GM18526 (cell line): Measurements from ENCODE around the gene HMGA1.

Experiments
- POLR2A ChIP-seq: IDR thresholded peaks from 3 replicates; pipeline ENCODE4 v1.6.1; 2011; ENCODE audit not compliant: insufficient read length; ENCODE audit errors: extremely low read depth

HMGA1 gene

GRCh38 chr6:34243131-34243771 is 6.6 kb downstream of the HMGA1 start:
- no peak for TF ChIP-seq POLR2A

GRCh38 chr6:34243901-34244884 is 7.5 kb downstream of the HMGA1 start:
- no peak for TF ChIP-seq POLR2A

GRCh38 chr6:34246249-34246562 is 9.5 kb downstream of the HMGA1 start:
- TF ChIP-seq POLR2A: no peak

- TF ChIP-seq POLR2A: peak; percentile 13
Measured at GRCh38 chr6:34246563-34247391, 10.1 kb downstream of the HMGA1 start.

- TF ChIP-seq POLR2A: no peak
Measured at GRCh38 chr6:34247481-34248197, 11.0 kb downstream of the HMGA1 start.

GRCh38 chr6:34248198-34248726 is 11.6 kb downstream of the HMGA1 start:
- TF ChIP-seq POLR2A: no peak

GRCh38 chr6:34248727-34249468 is 12.2 kb downstream of the HMGA1 start, which contains the start of gene SMIM29:
Gene SMIM29, minus strand, starts transcription at chr6:34249006. Its CDS starts 1,215 bp downstream, at chr6:34247791.
- TF ChIP-seq POLR2A: peak; percentile 72

GRCh38 chr6:34249469-34250261 is 13.0 kb downstream of the HMGA1 start:
- no peak for TF ChIP-seq POLR2A

- TF ChIP-seq POLR2A: no peak
Measured at GRCh38 chr6:34259529-34260069, 22.9 kb downstream of the HMGA1 start.

GRCh38 chr6:34260576-34261267 is 24.0 kb downstream of the HMGA1 start:
- no peak for TF ChIP-seq POLR2A

- TF ChIP-seq POLR2A: no peak
Measured at GRCh38 chr6:34267746-34268145, 31.1 kb downstream of the HMGA1 start.

- TF ChIP-seq POLR2A: no peak
Measured at GRCh38 chr6:34272013-34272926, 35.6 kb downstream of the HMGA1 start.
